Measurements from ENCODE around the gene MAL.
A peak's percentile ranks its signal among the peaks of the same experiment; 100 is the strongest.

MAL gene

DNA sequence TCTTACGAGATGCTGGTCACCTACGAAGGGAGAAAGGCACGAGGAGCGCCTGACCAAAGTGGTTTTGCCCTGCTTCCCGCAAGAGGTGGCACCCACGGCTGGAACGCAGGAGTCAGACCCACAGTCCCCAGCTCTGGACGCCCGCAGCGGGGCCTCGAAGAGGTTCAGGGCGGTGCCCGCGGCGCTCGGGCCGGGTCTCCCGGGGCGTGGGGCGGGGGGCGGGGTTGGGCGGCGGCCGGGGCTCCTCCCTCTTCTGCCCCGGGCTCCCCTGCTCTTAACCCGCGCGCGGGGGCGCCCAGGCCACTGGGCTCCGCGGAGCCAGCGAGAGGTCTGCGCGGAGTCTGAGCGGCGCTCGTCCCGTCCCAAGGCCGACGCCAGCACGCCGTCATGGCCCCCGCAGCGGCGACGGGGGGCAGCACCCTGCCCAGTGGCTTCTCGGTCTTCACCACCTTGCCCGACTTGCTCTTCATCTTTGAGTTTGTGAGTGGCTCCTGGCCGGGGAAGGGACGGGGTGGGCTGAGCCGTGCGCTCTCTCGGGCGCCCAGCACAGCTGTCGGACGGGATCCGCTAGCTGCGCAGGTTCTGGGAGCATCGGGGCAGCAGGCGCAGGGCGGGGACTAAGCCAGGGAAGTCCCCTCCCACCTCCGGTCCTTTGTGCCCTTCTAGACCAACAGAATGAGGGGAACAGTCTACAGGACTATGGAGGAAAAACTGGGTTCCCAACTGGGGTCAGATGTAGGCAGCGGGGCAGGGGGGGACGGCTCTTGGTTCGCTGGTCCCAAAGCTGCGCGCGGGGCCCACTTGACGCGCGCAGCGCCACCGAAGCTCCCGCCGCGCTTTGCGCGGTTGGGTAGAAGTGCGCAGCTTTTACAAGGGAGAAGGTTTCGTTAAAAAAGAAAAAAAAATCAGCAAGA, at the start of gene MAL:
TSS of gene MAL (plus strand) at position 303 of the 914 bp plus-strand sequence. CDS start at position 388, 85 bp downstream.
- in situ Hi-C loops (cut with MboI; ENCODE audit: low sequenced_read_pairs, unreplicated experiment), result no loop called here
- peak; percentile 72 for DNase-seq (ENCODE audit: low spot score)

DNA sequence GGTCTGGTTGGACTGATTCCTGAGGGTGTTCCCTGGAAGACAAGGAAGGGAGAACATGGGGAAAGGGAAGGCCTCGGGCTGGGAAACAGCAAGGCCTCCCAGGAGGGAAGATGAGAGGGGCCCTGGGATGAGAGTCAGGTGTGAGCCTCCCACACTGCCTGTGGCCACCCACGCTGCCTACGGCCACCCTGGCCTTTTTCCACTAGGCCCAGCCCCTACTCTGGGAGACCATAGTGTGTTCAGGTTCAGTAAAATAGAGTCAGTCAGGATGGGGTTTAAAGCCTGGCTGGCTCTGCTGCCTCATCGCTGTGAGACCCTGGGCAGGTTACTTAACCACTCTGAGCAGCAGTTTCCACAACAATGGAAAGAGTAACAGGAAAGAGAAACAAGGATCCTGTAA, 47.7 kb upstream of the MAL start:
- TF ChIP-seq, protein P1, sequence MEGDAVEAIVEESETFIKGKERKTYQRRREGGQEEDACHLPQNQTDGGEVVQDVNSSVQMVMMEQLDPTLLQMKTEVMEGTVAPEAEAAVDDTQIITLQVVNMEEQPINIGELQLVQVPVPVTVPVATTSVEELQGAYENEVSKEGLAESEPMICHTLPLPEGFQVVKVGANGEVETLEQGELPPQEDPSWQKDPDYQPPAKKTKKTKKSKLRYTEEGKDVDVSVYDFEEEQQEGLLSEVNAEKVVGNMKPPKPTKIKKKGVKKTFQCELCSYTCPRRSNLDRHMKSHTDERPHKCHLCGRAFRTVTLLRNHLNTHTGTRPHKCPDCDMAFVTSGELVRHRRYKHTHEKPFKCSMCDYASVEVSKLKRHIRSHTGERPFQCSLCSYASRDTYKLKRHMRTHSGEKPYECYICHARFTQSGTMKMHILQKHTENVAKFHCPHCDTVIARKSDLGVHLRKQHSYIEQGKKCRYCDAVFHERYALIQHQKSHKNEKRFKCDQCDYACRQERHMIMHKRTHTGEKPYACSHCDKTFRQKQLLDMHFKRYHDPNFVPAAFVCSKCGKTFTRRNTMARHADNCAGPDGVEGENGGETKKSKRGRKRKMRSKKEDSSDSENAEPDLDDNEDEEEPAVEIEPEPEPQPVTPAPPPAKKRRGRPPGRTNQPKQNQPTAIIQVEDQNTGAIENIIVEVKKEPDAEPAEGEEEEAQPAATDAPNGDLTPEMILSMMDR (IDR thresholded peaks at IDR 0.05; ENCODE audit: borderline replicate concordance, control extremely low read depth, extremely low read depth, insufficient read depth, missing control alignments), result no peak
- DNase-seq (ENCODE audit: low spot score), result no peak
- in situ Hi-C loops (cut with MboI; ENCODE audit: low sequenced_read_pairs, unreplicated experiment), result no loop called here

More for the DNA sequence above, at the start of gene MAL:
- TF ChIP-seq, protein P1 (IDR thresholded peaks at IDR 0.05; ENCODE audit: borderline replicate concordance, control extremely low read depth, extremely low read depth, insufficient read depth, missing control alignments), result no peak

DNA sequence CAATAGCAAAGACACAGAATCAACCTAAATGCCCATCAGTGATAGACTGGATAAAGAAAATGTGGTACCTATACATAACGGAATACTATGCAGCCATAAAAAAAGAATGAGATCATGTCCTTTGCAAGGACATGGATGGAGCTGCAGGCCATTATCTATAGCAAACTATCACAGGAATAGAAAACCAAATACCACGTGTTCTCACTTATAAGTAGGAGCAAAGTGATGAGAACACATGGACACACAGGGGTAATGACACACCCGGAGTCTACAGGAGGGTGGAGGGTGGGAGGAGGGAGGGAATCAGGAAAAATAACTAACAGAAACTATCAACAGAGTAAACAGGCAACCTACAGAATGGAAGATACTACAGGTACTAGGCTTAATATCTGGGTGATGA, 46.6 kb upstream of the MAL start:
- TF ChIP-seq, protein P1 (IDR thresholded peaks at IDR 0.05; ENCODE audit: borderline replicate concordance, control extremely low read depth, extremely low read depth, insufficient read depth, missing control alignments), result no peak
- in situ Hi-C loops (cut with MboI; ENCODE audit: low sequenced_read_pairs, unreplicated experiment), result no loop called here
- no peak for DNase-seq (ENCODE audit: low spot score)

DNA sequence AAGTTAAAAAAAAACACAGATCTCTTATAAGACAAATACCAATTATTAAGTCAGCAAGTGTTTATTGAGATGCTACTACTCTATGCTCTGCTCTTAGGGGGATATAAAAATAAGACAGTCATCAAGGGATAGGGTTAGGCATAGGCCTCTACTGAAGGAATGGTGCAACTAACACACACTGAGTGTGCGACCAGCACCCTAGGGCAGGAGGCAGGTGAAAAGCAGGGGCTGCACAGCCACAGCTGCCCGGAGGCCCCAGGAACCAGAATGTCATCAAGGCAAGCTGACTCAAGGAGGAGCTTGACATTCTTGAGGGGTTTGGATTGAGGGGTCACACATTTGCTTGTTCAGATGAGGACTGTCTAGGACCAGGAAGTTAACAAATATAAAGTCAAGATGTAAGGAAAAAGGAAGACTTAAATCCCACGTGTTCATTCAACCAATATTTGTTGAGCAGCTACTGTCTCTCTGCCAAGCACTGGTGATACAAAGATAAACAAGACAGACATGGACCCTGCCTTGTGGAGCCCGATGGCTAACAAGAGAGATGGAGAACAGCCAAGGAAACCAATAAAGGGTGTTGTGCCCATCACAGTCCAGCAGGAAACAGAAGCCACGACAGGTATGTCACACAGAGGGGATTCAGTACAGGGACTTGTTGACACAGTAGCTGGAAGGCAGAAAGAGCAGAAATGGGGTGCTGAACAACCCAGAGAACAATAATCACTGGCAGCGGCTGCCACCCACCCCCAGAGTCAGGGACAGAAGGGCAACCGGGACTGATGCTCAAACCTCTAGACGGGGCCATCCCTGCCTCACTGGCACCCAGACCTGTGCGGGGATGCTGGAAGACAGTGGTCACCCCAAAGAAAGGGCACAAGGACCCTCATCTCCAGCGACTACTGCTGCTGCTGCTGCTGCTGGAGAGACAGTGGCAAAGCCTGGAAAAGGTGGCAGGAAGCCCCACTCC, 45.8 kb upstream of the MAL start:
- in situ Hi-C loops (cut with MboI; ENCODE audit: low sequenced_read_pairs, unreplicated experiment), result no loop called here
- TF ChIP-seq, protein P1 (IDR thresholded peaks at IDR 0.05; ENCODE audit: borderline replicate concordance, control extremely low read depth, extremely low read depth, insufficient read depth, missing control alignments), result no peak
- no peak for DNase-seq (ENCODE audit: low spot score)

DNA sequence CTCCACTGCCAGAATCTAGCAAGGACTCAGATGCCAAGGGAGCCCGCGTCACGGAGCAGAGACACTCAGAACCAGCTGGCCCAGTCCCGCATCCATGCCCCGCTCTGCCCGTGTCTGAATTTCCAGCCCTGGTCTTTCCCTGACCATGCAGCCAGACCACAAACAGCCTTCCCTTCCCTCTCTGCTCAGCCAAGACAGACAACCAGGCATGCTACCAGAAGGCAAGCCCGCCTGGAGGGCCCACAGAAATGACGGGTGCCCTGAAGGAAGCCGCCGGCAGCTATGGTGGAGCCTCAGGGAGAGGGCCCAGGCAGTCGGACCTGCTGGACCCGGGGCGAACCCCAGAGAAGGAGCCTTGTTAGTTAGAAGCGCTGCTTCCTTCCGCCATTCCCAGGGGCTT, 45.1 kb upstream of the MAL start:
- TF ChIP-seq, protein P1 (IDR thresholded peaks at IDR 0.05; ENCODE audit: borderline replicate concordance, control extremely low read depth, extremely low read depth, insufficient read depth, missing control alignments), result no peak
- no peak for DNase-seq (ENCODE audit: low spot score)
- in situ Hi-C loops (cut with MboI; ENCODE audit: low sequenced_read_pairs, unreplicated experiment), result no loop called here

DNA sequence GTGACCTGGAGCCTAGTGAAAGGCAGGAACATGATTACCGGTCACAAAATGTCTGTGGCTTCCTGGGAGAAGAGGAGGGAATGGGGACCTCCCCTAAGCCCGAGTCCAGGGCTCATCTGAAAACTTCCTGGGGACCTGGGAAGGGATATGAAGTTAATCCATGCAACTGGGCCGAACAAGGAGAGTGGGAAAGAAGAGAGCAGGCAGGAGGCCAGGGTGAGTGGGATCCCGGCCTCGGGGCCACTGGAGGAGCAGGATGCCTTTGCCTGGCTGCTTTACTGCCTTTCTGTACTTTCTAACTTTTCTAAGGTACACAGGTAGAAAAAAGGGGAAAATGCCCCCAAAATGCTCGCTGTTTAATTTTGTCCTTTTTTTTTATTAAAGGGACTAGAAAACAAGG, 43.4 kb upstream of the MAL start:
- in situ Hi-C loops (cut with MboI; ENCODE audit: low sequenced_read_pairs, unreplicated experiment), result no loop called here
- TF ChIP-seq, protein P1 (IDR thresholded peaks at IDR 0.05; ENCODE audit: borderline replicate concordance, control extremely low read depth, extremely low read depth, insufficient read depth, missing control alignments), result no peak
- DNase-seq (ENCODE audit: low spot score), result no peak

Data from GM13976 (cell line).